Activated CD4-positive, alpha-beta T cell treated with anti-CD3 and anti-CD28 coated beads for 48 hours (primary cell): ENCODE results near the gene PDE10A.

ENCODE experiments used
- DNase-seq: peaks from one replicate; pipeline ENCODE4 v3.0.0-alpha.2; 2020

PDE10A gene

GRCh38 chr6:165458134-165458533 is 204.9 kb downstream of the PDE10A start:
- no peak for DNase-seq

- DNase-seq: no peak
Observed at GRCh38 chr6:165456286-165456685, 206.8 kb downstream of the PDE10A start.

DNA sequence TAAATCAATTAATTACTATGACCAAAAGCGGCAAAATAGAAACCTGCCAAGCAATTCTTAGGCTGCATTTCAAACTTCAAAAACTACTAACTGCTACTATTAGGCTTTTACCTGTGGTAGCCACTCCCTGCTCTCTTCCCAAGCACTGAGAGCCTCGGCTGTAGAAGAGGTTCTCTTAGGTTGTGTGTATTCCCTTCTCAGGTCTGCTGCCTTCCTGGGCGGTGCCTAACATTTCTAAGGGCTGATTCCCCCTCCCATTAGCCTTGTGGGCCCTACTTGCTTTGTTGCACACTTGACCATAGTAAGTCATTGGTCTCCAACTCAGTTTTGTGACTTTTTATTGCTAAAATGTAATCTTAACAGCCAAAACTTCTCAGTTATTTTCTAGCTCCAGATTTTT is 207.6 kb downstream of the PDE10A start:
- no peak for DNase-seq

DNA sequence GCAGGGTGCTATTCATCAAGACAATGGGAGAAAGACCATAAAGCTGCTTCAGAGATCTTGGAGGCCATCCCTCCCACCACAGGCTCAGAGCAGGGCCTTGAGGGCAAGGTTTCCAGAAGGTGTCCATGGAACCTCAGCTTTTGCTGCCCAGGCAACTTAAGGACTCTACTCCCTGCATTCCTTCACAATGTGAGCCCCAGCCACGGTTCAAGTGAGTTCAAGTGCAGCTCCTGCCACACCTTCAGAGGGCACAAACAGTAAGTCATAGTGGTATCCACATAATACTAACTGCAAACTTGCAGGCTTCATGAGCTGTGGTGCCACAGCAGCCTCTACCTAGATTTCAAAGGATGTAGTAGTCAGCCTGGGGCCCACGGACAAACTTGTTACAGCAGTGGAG is 209.6 kb downstream of the PDE10A start:
- no peak for DNase-seq

DNA sequence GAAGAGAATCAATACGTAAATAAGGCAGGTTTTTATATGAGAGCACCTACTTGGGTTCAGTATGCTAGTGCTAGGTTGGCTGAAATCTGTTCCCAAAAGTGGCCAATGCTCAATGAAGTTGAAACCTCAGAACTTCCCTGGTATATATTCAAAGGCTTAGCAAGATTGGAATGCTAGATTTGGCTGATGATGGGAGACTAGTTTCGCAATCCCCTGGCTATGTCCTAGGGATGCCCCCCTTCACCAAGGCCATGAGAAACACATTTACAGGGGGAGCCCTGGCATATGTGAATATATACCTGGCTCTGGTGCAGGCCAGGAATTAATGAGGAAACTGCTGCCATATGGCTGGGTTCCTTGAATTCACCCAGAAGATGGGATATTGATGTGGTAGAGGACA is 211.2 kb downstream of the PDE10A start:
- DNase-seq: no peak

DNA sequence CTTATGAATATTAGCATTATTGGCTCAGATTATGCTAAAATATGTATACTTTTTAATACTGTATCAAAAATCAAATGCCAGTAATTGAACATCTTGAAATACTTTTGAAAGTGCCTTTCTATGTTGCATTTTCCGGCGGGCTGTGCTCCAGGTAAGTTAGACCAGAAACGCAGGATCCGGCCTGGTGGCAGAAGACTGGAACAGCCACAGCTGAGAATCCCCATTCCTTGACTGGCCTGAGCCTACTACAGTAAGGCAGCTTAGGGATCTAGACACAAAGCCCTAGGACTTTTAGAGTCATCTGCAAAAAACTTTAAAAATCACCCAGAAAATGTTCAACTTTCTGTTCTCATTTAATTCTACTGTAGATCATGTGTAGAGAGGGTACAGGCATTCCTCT is 214.8 kb downstream of the PDE10A start:
- DNase-seq: no peak

- DNase-seq: no peak
Observed at GRCh38 chr6:165447141-165447540, 215.9 kb downstream of the PDE10A start.

- no peak for DNase-seq
Observed at GRCh38 chr6:165446331-165446730, 216.7 kb downstream of the PDE10A start.

DNA sequence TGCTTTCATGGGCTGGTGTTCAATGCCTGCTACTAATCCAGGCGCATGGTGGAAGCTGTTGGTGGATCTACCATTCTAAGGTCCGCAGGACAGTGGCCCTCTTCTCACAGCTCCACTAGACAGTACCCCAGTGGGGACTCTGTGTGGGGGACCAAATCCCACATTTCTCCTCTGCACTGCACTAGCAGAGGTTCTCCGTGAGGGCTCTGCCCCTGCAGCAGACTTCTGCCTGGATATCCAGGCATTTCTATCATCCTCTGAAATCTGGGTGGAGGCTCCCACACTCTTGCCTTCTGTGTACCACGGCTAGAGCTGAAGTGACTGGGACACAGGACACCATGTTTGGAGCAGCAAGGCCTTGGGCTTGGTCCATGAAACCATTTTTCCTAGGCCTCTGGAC is 219.6 kb downstream of the PDE10A start:
- no peak for DNase-seq

DNA sequence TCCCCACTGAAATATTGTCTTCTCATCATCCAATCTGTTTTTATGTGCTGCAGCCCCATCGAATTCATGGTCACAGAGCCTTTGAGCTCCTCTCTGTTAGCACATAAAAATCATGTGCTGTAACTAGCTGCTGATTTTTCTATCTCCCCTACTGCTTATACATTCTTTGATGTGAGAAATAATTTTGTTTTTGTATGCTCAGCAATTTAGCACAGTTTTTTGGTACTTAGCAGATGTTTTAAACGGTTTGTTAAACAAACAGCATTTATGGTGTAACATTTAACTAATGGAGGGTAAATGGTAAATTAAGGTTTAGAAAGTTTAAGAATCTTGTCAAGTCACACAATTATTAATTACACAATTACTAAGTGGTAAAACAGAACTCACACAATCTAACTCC is 221.9 kb downstream of the PDE10A start:
- DNase-seq: no peak

DNA sequence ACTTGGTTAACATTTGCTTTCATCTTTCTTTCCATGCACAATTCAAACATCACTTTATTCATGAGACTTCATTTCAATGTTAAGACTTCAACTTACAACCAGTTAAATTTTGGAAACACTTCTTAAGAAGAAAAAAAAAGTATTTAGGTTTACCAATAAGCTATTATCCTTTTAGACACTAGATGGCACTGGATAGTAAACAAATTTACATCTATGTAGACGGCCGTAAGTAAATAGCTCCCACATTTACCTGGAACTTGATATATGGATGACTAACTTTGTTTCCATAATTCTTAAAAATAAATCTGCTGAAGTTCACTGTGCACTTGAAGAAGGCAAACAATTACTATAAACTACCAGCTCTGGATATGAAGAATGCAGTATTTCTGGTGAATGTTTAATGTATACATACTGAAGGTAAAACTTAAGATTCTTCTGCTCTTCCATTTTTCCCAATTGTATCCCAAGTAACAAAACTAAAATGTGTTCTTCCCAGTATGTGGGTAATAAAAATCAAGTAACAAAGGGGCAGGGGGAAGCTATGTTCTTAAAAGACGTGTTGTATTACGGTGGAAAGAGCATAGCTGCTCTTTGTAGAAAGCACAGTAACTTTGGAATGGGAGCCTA is 223.0 kb downstream of the PDE10A start:
- DNase-seq: no peak

DNA sequence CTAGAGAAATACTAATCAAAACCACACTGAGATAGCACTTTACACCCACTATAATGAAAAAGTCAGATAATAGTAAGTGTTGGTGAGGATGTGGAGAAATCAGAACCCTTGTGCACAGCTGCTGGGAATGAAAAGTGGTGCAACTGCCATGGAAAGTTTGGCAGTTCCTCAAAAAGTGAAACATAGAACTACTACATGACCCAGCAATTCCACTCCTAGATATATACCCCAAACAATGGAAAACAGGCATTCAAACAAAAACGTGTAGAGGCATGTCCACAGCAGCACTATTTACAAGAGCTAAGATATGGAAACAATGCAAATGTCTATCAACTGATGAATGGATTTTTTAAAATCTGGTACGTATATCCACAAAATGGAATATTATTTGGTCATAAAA is 236.1 kb downstream of the PDE10A start:
- no peak for DNase-seq

DNA sequence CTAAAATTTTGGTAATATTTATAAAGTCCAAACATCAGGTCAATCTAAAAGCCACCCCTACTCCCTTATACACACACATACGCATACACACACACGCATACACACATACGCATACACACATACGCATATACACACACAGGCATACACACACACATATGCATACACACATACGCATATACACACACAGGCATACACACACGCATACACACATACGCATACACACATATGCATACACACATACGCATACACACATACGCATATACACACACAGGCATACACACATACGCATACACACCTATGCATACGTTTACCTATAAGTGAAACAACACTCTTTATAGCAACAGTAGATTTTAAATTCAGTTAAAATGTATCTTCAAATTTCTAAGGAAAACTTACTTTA is 240.8 kb downstream of the PDE10A start:
- no peak for DNase-seq

GRCh38 chr6:165417278-165417865 is 245.7 kb downstream of the PDE10A start:
- no peak for DNase-seq

GRCh38 chr6:165404697-165405096 is 258.3 kb downstream of the PDE10A start:
- no peak for DNase-seq

DNA sequence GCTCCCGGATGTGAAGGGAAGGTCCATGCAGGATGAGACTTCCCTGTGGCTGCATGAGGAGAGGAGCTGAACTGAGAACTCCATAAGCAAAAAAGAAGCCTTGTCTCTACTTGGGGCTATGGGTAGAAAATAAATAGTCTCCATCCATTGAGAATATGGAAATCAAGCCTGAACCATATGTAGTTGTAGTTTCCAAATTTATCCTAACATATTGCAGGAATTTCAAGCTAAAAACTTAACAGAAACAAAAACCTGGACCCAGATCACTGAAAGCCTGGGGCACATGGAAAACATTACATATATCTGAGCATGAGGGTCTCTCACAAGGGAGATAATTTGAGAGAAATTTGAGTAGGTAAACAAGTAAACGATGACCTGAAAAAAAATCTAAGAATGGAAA is 258.7 kb downstream of the PDE10A start:
- no peak for DNase-seq

GRCh38 chr6:165403006-165403595 is 259.9 kb downstream of the PDE10A start:
- DNase-seq: no peak

GRCh38 chr6:165401092-165401491 is 261.9 kb downstream of the PDE10A start:
- DNase-seq: no peak

- DNase-seq: no peak
Observed at GRCh38 chr6:165390475-165390874, 272.6 kb downstream of the PDE10A start.

DNA sequence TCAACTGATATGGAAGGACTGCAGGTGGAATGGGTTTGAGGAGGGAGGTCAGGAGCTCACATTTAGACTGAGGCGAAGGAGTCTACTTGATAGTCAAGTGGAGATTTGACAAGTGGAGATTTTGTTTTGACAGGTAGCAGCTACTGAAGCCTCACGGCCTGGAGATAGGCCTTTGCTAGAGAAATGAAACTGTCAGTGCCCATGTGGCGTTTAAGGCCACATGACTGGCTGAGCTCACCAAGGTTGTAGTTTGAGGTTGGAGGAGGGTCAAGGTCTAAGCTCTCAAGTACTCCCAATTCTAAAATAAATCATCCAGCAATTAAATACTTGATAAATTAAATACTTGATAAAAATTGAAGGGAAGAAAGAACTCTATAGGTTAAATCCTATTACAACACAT is 273.5 kb downstream of the PDE10A start:
- no peak for DNase-seq

- no peak for DNase-seq
Observed at GRCh38 chr6:165383323-165383722, 279.7 kb downstream of the PDE10A start.

DNA sequence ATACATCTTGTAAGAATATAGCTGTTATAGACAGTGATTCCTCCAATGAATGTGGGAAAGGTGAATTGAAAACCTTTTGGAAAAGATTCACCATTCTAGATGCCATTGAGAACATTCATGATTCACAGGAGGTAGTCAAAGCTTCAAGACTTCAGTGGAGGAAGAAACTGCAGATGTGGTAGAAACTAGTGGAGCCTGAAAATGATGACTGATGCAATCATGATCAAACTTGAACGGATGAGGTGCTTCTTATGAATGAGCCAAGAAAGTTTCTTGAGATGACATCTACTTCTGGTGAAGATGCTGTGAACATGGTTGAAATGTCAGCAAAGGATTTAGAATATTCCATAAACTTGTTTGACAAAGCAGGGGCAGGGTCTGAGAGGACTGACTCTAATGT is 286.9 kb downstream of the PDE10A start:
- no peak for DNase-seq

- DNase-seq: no peak
Observed at GRCh38 chr6:165365371-165365770, 297.7 kb downstream of the PDE10A start.

GRCh38 chr6:165345700-165346099 is 317.3 kb downstream of the PDE10A start:
- DNase-seq: no peak

DNA sequence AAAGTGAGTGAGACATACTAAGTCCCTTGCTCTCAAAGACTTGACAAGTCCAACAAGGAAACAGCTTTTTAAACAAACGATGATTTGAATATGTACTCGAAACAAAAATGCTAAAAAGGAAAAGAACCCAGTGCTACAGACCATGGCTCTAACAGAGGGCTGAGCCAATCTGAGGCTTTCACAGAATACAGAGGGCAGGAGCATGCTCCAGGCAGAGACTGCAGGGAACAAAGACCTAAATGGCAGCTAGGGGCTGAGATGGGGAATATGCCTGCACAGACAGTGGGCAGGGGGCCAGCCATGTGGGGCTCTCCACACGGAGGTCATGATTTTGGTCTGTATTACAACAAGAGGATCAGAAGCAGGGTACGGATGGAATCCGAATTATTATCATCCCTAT is 322.5 kb downstream of the PDE10A start:
- no peak for DNase-seq
